ENCODE data around the gene KDM5A. TPM values are rescaled to one million over a fixed set of nuclear protein-coding genes. Genes with fewer than 3 reads are reported as not detected.

KDM5A gene
- total RNA-seq, 1 donor from 2014 or later: 32.5 TPM

DNA sequence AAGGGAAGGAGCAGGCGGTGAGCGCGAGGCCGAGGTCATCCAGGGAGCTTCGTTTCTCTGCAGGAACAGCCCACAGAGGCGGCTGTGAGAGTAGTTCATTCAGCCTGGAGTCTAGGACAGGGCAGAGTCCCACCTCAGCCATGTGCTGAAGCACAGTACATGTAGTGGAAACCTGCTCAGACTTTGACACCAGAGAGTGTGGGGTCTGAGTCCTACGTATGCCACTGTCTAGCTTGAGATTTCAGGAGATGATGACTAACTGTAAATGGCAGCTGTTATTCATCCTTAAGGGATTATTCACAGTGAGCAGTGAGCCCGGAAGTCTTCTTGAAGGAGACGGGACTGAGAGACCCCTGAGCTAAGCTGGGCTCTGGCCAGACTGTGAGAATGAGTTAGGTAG, 125.5 kb downstream of the KDM5A start:
- no peak for DNase-seq (ENCODE audit: low read depth)
- TF ChIP-seq, protein P1, sequence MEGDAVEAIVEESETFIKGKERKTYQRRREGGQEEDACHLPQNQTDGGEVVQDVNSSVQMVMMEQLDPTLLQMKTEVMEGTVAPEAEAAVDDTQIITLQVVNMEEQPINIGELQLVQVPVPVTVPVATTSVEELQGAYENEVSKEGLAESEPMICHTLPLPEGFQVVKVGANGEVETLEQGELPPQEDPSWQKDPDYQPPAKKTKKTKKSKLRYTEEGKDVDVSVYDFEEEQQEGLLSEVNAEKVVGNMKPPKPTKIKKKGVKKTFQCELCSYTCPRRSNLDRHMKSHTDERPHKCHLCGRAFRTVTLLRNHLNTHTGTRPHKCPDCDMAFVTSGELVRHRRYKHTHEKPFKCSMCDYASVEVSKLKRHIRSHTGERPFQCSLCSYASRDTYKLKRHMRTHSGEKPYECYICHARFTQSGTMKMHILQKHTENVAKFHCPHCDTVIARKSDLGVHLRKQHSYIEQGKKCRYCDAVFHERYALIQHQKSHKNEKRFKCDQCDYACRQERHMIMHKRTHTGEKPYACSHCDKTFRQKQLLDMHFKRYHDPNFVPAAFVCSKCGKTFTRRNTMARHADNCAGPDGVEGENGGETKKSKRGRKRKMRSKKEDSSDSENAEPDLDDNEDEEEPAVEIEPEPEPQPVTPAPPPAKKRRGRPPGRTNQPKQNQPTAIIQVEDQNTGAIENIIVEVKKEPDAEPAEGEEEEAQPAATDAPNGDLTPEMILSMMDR (conservative IDR thresholded peaks at IDR 0.05; ENCODE audit: low read depth, low read length): no peak
- H3K4me3 ChIP-seq (ENCODE audit: low read depth, low read length): no peak overlapping the region

DNA sequence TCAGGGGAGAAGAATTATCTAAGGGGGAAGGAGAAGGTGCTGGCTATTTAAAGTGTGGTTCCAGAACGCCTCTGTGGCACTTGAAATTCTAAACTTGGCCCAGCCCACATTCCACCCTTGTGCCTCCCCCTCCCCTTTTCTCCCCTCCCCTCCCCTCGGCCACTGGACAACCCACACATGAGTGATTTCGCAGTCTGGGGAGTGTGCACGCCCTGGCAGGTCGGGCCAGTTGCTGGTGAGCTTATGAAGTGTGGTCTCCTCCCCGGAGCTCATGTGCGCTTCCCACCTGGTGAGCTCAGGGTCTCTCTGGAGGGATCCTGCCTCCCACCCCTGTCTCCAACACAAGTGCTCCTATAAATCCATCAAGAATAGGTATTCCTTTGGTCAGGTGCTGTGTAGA, 126.3 kb downstream of the KDM5A start, which contains the start of gene SLC6A13:
Gene SLC6A13 (minus strand): TSS at position 20 of the 400 bp plus-strand sequence. CDS start 2,784 bp downstream, outside the sequence.
- H3K4me3 ChIP-seq (ENCODE audit: low read depth, low read length): peak within 1 kb of the TSS; percentile 46
- TF ChIP-seq, protein P1 (conservative IDR thresholded peaks at IDR 0.05; ENCODE audit: low read depth, low read length): no peak
- DNase-seq (ENCODE audit: low read depth): no peak

DNA sequence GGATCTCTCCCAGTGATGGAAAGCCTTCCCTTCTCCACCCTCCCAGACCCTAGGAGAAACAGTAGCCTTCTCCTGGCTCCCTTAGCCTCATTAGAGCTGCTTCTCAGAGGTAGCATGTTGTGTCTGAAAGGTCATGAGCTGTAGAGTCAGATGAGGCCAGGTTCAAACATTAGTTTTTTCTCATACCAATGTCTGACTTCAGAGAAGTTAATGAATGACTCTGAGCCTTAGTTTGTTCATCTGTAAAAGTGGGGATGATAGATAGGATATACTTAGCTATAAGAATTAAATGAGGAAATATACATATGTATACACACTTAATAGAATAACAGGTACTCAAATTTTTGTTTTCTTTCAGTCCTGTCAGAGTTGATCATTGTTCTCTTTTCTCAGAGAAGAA, 127.0 kb downstream of the KDM5A start:
- DNase-seq (ENCODE audit: low read depth): no peak
- TF ChIP-seq, protein P1 (conservative IDR thresholded peaks at IDR 0.05; ENCODE audit: low read depth, low read length): no peak
- peak overlapping the region; percentile 46 for H3K4me3 ChIP-seq (ENCODE audit: low read depth, low read length)

DNA sequence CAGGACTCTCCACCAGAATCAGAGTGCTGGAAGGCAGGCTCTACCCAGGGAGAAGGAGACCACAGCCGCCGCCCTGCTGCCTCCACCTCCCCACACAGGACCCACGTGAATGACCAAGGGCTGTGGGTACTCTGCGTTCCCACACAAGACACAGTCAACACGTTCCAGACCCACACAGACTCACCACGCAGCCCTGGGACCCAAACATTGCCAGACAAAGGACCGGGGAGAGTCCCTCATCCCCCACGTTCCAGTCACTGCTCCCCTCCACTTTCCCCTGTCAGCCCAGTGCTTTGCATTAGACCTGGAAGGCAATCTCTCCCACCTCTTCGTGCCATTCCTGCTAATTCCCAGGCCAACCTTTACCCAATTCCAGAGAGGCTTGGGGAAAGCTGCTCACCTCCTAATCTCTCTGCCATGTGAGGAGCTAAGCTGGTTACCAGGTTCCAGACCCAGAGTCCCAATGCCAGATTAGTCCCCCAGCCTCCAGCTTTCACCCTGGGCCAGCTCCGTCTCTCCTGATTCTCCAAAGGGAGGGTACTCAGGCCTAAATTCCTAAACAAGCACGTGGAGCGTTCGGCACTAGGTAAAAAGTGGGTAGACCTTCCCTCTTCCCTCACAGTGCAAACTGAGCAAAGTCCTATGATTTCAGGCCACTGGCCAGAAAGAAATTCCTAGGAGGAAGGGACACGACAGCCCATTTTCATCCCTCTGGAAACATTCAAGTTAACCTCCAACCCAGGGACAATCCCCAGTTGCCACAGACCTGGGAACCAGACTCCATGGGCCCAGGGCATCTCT, 131.4 kb downstream of the KDM5A start:
- TF ChIP-seq, protein P1 (conservative IDR thresholded peaks at IDR 0.05; ENCODE audit: low read depth, low read length): no peak
- no peak overlapping the region for H3K4me3 ChIP-seq (ENCODE audit: low read depth, low read length)
- DNase-seq (ENCODE audit: low read depth): no peak

DNA sequence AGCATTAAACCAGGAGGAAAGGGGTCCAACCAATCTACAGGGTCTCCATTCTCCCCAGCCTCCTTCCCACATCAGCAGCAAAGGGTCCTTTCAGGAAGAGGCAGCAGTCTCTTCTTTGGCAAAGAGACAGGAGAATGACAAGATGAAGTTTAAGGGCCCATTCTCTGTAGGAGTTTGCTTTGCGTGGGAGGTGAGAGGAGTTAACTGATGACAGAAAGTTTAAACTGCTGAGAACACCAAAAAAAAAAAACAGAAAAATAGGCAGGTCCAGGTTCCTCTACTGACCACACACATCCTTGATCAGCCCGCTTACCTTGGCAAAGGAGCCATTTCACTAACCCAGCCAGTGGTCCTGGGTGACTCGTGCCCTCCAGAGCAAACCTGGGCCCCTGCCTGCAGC, 132.2 kb downstream of the KDM5A start:
- H3K4me3 ChIP-seq (ENCODE audit: low read depth, low read length): no peak overlapping the region
- TF ChIP-seq, protein P1 (conservative IDR thresholded peaks at IDR 0.05; ENCODE audit: low read depth, low read length): no peak
- DNase-seq (ENCODE audit: low read depth): no peak

DNA sequence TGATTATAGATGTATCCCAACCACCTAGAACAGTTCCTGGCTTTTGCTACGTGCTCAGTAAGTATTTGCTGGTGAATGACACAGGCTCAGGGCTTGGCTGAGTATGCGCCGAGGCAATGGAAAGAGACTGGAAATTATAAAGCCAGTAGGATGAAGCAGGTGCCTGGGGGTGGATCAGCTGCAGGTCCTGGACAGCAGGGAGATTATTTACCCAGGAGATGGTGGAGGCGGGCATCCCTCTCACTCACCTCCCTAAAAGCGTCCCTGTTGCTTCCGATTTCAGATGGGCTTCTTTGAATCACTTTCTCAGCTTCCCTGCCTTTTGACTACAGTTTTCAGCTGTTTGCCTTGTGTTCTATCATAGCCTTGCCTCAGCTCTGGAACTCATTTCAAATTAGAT, 132.9 kb downstream of the KDM5A start:
- DNase-seq (ENCODE audit: low read depth): no peak
- H3K4me3 ChIP-seq (ENCODE audit: low read depth, low read length): no peak overlapping the region
- TF ChIP-seq, protein P1 (conservative IDR thresholded peaks at IDR 0.05; ENCODE audit: low read depth, low read length): no peak

DNA sequence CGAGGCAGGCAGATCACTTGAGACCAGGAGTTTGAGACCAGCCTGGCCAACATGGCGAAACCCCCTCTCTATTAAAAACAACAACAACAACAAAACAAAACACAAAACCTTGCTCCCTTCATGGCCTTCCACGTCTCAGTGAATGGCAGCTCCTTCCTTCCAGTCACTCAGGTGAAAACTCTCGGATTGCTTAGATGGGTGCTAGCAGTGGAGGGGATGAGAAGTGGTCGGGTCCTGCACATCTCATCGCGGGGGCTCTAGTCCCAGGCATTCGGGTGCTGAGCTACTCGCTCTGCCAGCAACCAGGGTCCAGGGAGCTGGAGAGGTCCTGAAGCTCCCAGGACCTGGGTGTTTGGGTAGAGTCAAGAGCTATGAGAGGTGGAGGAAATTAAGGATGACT, 134.2 kb downstream of the KDM5A start:
- TF ChIP-seq, protein P1 (conservative IDR thresholded peaks at IDR 0.05; ENCODE audit: low read depth, low read length): no peak
- no peak overlapping the region for H3K4me3 ChIP-seq (ENCODE audit: low read depth, low read length)
- no peak for DNase-seq (ENCODE audit: low read depth)
